ENCODE results near the gene OR11L1.

The OR11L1 gene

GRCh38 chr1:247824023-247824422 is 17.7 kb downstream of the OR11L1 start, which contains the start of gene OR14A16:
Gene OR14A16 (minus strand): TSS chr1:247824119. CDS start chr1:247815729, 8,390 bp downstream.
- Histone ChIP-seq H3K4me1 (ENCODE audit: control insufficient read depth, insufficient read depth, low read length, poor library complexity, severe bottlenecking) (no peaks in the 10 kb centered on the region), H3K36me3 (ENCODE audit: control insufficient read depth, insufficient read depth, low read length) (no peaks in the 10 kb centered on the region), H3K27ac (ENCODE audit: insufficient read depth, low read length, poor library complexity, severe bottlenecking) (no peak within 1 kb of the TSS), H3K4me3 (ENCODE audit: insufficient read depth, low read depth, low read length, poor library complexity, severe bottlenecking) (no peak within 1 kb of the TSS), H3K27me3 (replicated peaks; ENCODE audit: control insufficient read depth, insufficient read depth, low read length, poor library complexity, severe bottlenecking) (no peaks in the 10 kb centered on the region), H3K9me3 (ENCODE audit: control insufficient read depth, low read length) (no peaks in the 10 kb centered on the region)
- DNase-seq = no peak

DNA sequence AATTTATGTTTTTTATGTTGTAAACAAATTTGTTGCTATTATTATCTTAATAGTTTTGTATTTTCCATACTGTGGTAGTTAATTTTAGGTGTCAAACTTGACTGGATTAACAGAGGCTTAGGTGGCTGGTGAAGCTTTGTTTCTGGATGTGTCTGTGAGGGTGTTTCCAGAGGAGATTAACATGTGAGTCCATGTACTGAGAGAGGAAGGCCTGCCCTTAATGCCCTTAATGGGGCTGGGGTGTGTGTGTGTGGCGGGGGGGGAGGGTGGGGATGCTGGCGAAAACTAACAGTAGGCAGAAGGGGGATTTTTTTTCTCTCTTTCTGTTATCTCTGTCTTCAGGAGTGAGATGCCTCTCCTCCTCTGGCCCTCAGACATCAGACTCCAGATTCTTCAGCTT is 19.6 kb downstream of the OR11L1 start:
- no peak for DNase-seq
- Histone ChIP-seq H3K27ac (ENCODE audit: insufficient read depth, low read length, poor library complexity, severe bottlenecking) (no peak overlapping the region), H3K4me1 (ENCODE audit: control insufficient read depth, insufficient read depth, low read length, poor library complexity, severe bottlenecking) (no peaks in the 10 kb centered on the region), H3K27me3 (replicated peaks; ENCODE audit: control insufficient read depth, insufficient read depth, low read length, poor library complexity, severe bottlenecking) (no peaks in the 10 kb centered on the region), H3K9me3 (ENCODE audit: control insufficient read depth, low read length) (no peaks in the 10 kb centered on the region), H3K36me3 (ENCODE audit: control insufficient read depth, insufficient read depth, low read length) (no peaks in the 10 kb centered on the region), H3K4me3 (ENCODE audit: insufficient read depth, low read depth, low read length, poor library complexity, severe bottlenecking) (no peak overlapping the region)

GRCh38 chr1:247812637-247813036 is 29.1 kb downstream of the OR11L1 start:
- Histone ChIP-seq H3K4me1 (ENCODE audit: control insufficient read depth, insufficient read depth, low read length, poor library complexity, severe bottlenecking) (no peaks in the 10 kb centered on the region), H3K27me3 (replicated peaks; ENCODE audit: control insufficient read depth, insufficient read depth, low read length, poor library complexity, severe bottlenecking) (no peaks in the 10 kb centered on the region), H3K4me3 (ENCODE audit: insufficient read depth, low read depth, low read length, poor library complexity, severe bottlenecking) (no peak overlapping the region), H3K36me3 (ENCODE audit: control insufficient read depth, insufficient read depth, low read length) (no peaks in the 10 kb centered on the region), H3K9me3 (ENCODE audit: control insufficient read depth, low read length) (no peaks in the 10 kb centered on the region), H3K27ac (ENCODE audit: insufficient read depth, low read length, poor library complexity, severe bottlenecking) (no peak overlapping the region)
- DNase-seq = no peak

- H3K27me3 ChIP-seq (replicated peaks; ENCODE audit: control insufficient read depth, insufficient read depth, low read length, poor library complexity, severe bottlenecking) = no peaks in the 10 kb centered on the region
- no peaks in the 10 kb centered on the region for H3K4me1 ChIP-seq (ENCODE audit: control insufficient read depth, insufficient read depth, low read length, poor library complexity, severe bottlenecking)
- no peak for DNase-seq
- H3K4me3 ChIP-seq (ENCODE audit: insufficient read depth, low read depth, low read length, poor library complexity, severe bottlenecking) = no peak overlapping the region
- no peaks in the 10 kb centered on the region for H3K9me3 ChIP-seq (ENCODE audit: control insufficient read depth, low read length)
- H3K36me3 ChIP-seq (ENCODE audit: control insufficient read depth, insufficient read depth, low read length) = no peaks in the 10 kb centered on the region
- H3K27ac ChIP-seq (ENCODE audit: insufficient read depth, low read length, poor library complexity, severe bottlenecking) = no peak overlapping the region
Observed at GRCh38 chr1:247797518-247797917, 44.2 kb downstream of the OR11L1 start.

Data from effector memory CD4-positive, alpha-beta T cell (primary cell).